K562 (cell line): Measurements from ENCODE around the gene SHANK2. TPM values are rescaled to one million over a fixed set of nuclear protein-coding genes. Genes with fewer than 3 reads are reported as not detected.

Experiments used
- ATAC-seq: fragments of 200-7000 bp; cut with Tn5 transposase; 3 replicates; pipeline ENCODE4 v1.9.1; 2020; ENCODE audit warnings: moderate library complexity
- BruUV-seq: library from RNA; stranded (reverse); fragments of 400-500 nt; replicated peaks from 2 replicates; lab custom pipeline; 2021; lab: Mats Ljungman, UMichigan
- CTCF ChIA-PET: fragments of 300-600 bp; formaldehyde crosslinking; extraction: SDS; loops from one replicate; lab custom pipeline; 2021; ENCODE audit warnings: low intra/inter-chr PET ratio; lab: Yijun Ruan, JAX
- POLR2A ChIA-PET: fragments of 300-600, 350-650 bp; sonication (Branson Sonifier 250); formaldehyde crosslinking; extraction: SDS; loops from one replicate; lab custom pipeline; 2021; ENCODE audit warnings: antibody characterized with exemption, inconsistent platforms; lab: Yijun Ruan, JAX
- DNase-seq, 4 experiments: peaks; one replicate each; pipeline versions ENCODE4 v3.0.0 to v3.0.0-alpha.2; 2011 to 2018; ENCODE audit warnings: low spot score in 3 of 4, mixed read lengths in 3 of 4; ENCODE audit errors: extremely low read depth in 1 of 4
- FAIRE-seq: peaks from 2 replicates; lab custom pipeline; 2011; peaks lifted over from hg19 to GRCh38; lab: Jason Lieb, UNC
- H2AFZ ChIP-seq: 2 replicates; pipeline ENCODE4 v1.6.0; 2011; ENCODE audit warnings: low read depth, low read length, control low read depth, inconsistent platforms
- H3K27ac ChIP-seq: fragments of 200-600 bp; 3 replicates; pipeline ENCODE4 v1.8.0; 2011; ENCODE audit warnings: low read depth, mild to moderate bottlenecking, control low read depth, inconsistent platforms, low read length, moderate library complexity, mixed read lengths; ENCODE audit errors: extremely low read depth
- H3K27me3 ChIP-seq, 2 experiments: fragments of 300-600 bp in 1 of 2; 2 replicates in 1 of 2; 3 replicates in 1 of 2; pipeline versions ENCODE4 v1.6.0 to v1.8.0; 2011; ENCODE audit warnings: inconsistent platforms in 2 of 2, low read length in 2 of 2, mild to moderate bottlenecking in 1 of 2, mixed read lengths in 1 of 2, moderate library complexity in 1 of 2; ENCODE audit not compliant: control insufficient read depth in 2 of 2, insufficient read depth in 2 of 2
- H3K36me3 ChIP-seq: fragments of 300-600 bp; 3 replicates; pipeline ENCODE4 v1.8.0; 2011; ENCODE audit warnings: mild to moderate bottlenecking, low read length, inconsistent platforms; ENCODE audit not compliant: control insufficient read depth, insufficient read depth
- H3K4me1 ChIP-seq, 2 experiments: fragments of 200-600 bp in 1 of 2; replicated peaks in 1 of 2; 2 replicates in 1 of 2; 3 replicates in 1 of 2; pipeline versions ENCODE4 v1.5.1 to v1.8.0; 2011; ENCODE audit warnings: inconsistent platforms in 2 of 2, low read length in 2 of 2, mild to moderate bottlenecking in 1 of 2, mixed read lengths in 1 of 2, moderate library complexity in 1 of 2; ENCODE audit not compliant: control insufficient read depth in 2 of 2, insufficient read depth in 2 of 2
- H3K4me2 ChIP-seq: 2 replicates; pipeline ENCODE4 v1.6.1; 2011; ENCODE audit warnings: low read length, control low read depth, inconsistent platforms, mixed read lengths; ENCODE audit not compliant: insufficient read depth
- H3K4me3 ChIP-seq: fragments of 200-600 bp; sonication (generic), shearing (Covaris generic); 2 replicates; pipeline ENCODE4 v1.5.1; 2016; ENCODE audit warnings: control low read depth, inconsistent platforms
- H3K79me2 ChIP-seq: fragments of 200-600 bp; 3 replicates; pipeline ENCODE4 v1.8.0; 2011; ENCODE audit warnings: low read length, inconsistent platforms; ENCODE audit not compliant: control insufficient read depth, insufficient read depth
- H3K9ac ChIP-seq, 2 experiments: 2 replicates each; pipeline versions ENCODE4 v1.6.0 to v1.6.1; 2011; ENCODE audit warnings: low read depth in 2 of 2, low read length in 2 of 2, control low read depth in 1 of 2, inconsistent platforms in 1 of 2, mild to moderate bottlenecking in 1 of 2, mixed read lengths in 1 of 2; ENCODE audit not compliant: insufficient read depth in 1 of 2
- H3K9me1 ChIP-seq: one replicate; pipeline ENCODE4 v1.6.0; 2011; ENCODE audit warnings: inconsistent platforms, mild to moderate bottlenecking, low read length, moderate library complexity; ENCODE audit not compliant: control insufficient read depth, insufficient read depth
- H3K9me3 ChIP-seq: replicated peaks from 2 replicates; pipeline ENCODE4 v1.5.1; 2011; ENCODE audit warnings: low read depth, low read length, inconsistent platforms; ENCODE audit not compliant: control insufficient read depth, insufficient read depth
- H4K20me1 ChIP-seq: replicated peaks from 2 replicates; pipeline ENCODE4 v1.6.1; 2011; ENCODE audit warnings: low read length, inconsistent platforms, mixed read lengths; ENCODE audit not compliant: control insufficient read depth, insufficient read depth
- DPF2 ChIP-seq: fragments of 450-650 bp; IDR thresholded peaks from 2 replicates; pipeline ENCODE4 v1.6.1; 2016
- MYC ChIP-seq, 2 experiments: fragments of 250-450 bp in 1 of 2; sonication (Bioruptor Pico) in 1 of 2; IDR thresholded peaks; 2 replicates each; pipeline versions ENCODE4 v1.5.1 to v1.6.1; 2012 to 2021; ENCODE audit warnings: low read depth in 2 of 2, borderline replicate concordance in 1 of 2, improper control_type of control experiment in 1 of 2, low read length in 1 of 2, mild to moderate bottlenecking in 1 of 2, moderate library complexity in 1 of 2
- RB1 ChIP-seq: fragments of 450-650 bp; IDR thresholded peaks from 2 replicates; pipeline ENCODE4 v1.6.1; 2017; ENCODE audit warnings: low read depth, mild to moderate bottlenecking
- SRSF3 ChIP-seq: fragments of 200-400 bp; formaldehyde crosslinking; IDR thresholded peaks from 2 replicates; pipeline ENCODE4 v1.6.1; 2016; ENCODE audit warnings: mild to moderate bottlenecking, low read length, moderate library complexity; ENCODE audit not compliant: insufficient read depth
- TCFL5 ChIP-seq: fragments of 250-450 bp; sonication (Bioruptor Pico); conservative IDR thresholded peaks from 2 replicates; pipeline ENCODE4 v1.6.1; 2021; ENCODE audit warnings: mild to moderate bottlenecking, moderate library complexity, matching md5 sums
- ZFP1 ChIP-seq: fragments of 450-650 bp; formaldehyde crosslinking; IDR thresholded peaks from 2 replicates; pipeline ENCODE4 v1.4.0; 2020; ENCODE audit warnings: mild to moderate bottlenecking, mixed read lengths
- ZKSCAN3 ChIP-seq: fragments of 250-450 bp; sonication (Bioruptor Pico); IDR thresholded peaks from 2 replicates; pipeline ENCODE4 v1.4.0; 2020
- ZNF586 ChIP-seq: fragments of 450-650 bp; formaldehyde crosslinking; conservative IDR thresholded peaks from 2 replicates; pipeline ENCODE4 v1.4.0; 2020; ENCODE audit warnings: mild to moderate bottlenecking, moderate library complexity
- ZSCAN32 ChIP-seq: fragments of 450-650 bp; formaldehyde crosslinking; IDR thresholded peaks from 2 replicates; pipeline ENCODE4 v1.4.0; 2020; ENCODE audit warnings: mild to moderate bottlenecking, moderate library complexity
- WGBS: fragments of 100-300 bp; shearing (Covaris generic); methylation state at CpG from one replicate; pipeline ENCODE4 v1.1.6; 2016; ENCODE audit warnings: low coverage, mixed read lengths; ENCODE audit not compliant: insufficient coverage; ENCODE audit errors: missing lambda C conversion rate; 5-methylcytosine and 5-hydroxymethylcytosine counted together
- in situ Hi-C: fragments of 300-500 bp; cut with MboI; formaldehyde crosslinking; loops from 4 replicates; pipeline ENCODE4 v1.15.0; 2018; ENCODE audit warnings: inconsistent platforms, mixed read lengths
- intact Hi-C: fragments of 100-400 bp; cut with micrococcal nuclease; formaldehyde crosslinking; loops from 2 replicates; pipeline ENCODE4 v1.14.2; 2022
- polyA plus RNA-seq, 8 experiments: library from polyadenylated mRNA; depleted of rRNA in 4 of 8; stranded (reverse) in 5 of 8; unstranded in 3 of 8; fragments of >200 nt; fragmentation: Nextera tagmentation in 2 of 8; fragmentation: Illumina TruSeq in 1 of 8; extraction: Ambion mirVana in 2 of 8; extraction: Trizol in 1 of 8; gene quantifications; 2 replicates each; pipeline versions ENCODE4 v1.2.1 to v1.2.3, GENCODE V29; 2011 to 2014; ENCODE audit warnings: inconsistent platforms in 1 of 8, missing spikeins in 1 of 8
- total RNA-seq, 7 experiments: library from RNA; depleted of rRNA in 6 of 7; stranded (reverse); fragments of >200 nt in 6 of 7; fragmentation: Illumina TruSeq in 2 of 7; extraction: Trizol in 2 of 7; gene quantifications; 2 replicates each; pipeline versions ENCODE4 v1.2.1 to v1.2.3, GENCODE V29; 2011 to 2021; ENCODE audit warnings: low replicate concordance in 1 of 7
- TF ChIP-seq, protein P1 (sequence below), 3 experiments: fragments of 200-800 bp in 1 of 3; fragments of 250-450 bp in 1 of 3; fragments of 450-650 bp in 1 of 3; sonication (Bioruptor Pico) in 1 of 3; sonication (Bioruptor generic) in 1 of 3; formaldehyde crosslinking in 1 of 3; IDR thresholded peaks; 2 replicates each; pipeline versions ENCODE4 v1.6.1 to v1.8.0; 2016 to 2022; ENCODE audit warnings: mild to moderate bottlenecking in 2 of 3, missing genetic modification characterization in 2 of 3, missing compliant biosample characterization in 1 of 3, moderate library complexity in 1 of 3

Gene SHANK2
- total and polyA plus RNA-seq, 9 of the 15 experiments (the other 6 are each of a cell fraction or from before 2014, with no cell fraction given) = 0.04 to 0.07 TPM; not detected in 7

GRCh38 chr11:71214553-71215424 lies 37.6 kb downstream of the SHANK2 start:
- FAIRE-seq = no peak
- no peak for TF ChIP-seq ZNF586 (CRISPR knock-in tag)
- no peak for TF ChIP-seq TCFL5 (CRISPR knock-in tag)
- no peak for TF ChIP-seq ZKSCAN3 (CRISPR knock-in tag)
- no peak for TF ChIP-seq ZSCAN32 (CRISPR knock-in tag)
- TF ChIP-seq RB1 = no peak
- no peak for TF ChIP-seq ZFP1
- no peak for TF ChIP-seq DPF2
- TF ChIP-seq, protein P1, sequence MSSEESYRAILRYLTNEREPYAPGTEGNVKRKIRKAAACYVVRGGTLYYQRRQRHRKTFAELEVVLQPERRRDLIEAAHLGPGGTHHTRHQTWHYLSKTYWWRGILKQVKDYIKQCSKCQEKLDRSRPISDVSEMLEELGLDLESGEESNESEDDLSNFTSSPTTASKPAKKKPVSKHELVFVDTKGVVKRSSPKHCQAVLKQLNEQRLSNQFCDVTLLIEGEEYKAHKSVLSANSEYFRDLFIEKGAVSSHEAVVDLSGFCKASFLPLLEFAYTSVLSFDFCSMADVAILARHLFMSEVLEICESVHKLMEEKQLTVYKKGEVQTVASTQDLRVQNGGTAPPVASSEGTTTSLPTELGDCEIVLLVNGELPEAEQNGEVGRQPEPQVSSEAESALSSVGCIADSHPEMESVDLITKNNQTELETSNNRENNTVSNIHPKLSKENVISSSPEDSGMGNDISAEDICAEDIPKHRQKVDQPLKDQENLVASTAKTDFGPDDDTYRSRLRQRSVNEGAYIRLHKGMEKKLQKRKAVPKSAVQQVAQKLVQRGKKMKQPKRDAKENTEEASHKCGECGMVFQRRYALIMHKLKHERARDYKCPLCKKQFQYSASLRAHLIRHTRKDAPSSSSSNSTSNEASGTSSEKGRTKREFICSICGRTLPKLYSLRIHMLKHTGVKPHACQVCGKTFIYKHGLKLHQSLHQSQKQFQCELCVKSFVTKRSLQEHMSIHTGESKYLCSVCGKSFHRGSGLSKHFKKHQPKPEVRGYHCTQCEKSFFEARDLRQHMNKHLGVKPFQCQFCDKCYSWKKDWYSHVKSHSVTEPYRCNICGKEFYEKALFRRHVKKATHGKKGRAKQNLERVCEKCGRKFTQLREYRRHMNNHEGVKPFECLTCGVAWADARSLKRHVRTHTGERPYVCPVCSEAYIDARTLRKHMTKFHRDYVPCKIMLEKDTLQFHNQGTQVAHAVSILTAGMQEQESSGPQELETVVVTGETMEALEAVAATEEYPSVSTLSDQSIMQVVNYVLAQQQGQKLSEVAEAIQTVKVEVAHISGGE (CRISPR knock-in tag; IDR thresholded peaks at IDR 0.05) = no peak
- TF ChIP-seq SRSF3 = no peak
- no peak for TF ChIP-seq MYC (IDR thresholded peaks at IDR 0.05; ENCODE audit: low read depth, low read length)
- no peak for TF ChIP-seq MYC (CRISPR knock-in tag; IDR thresholded peaks at IDR 0.05; ENCODE audit: borderline replicate concordance, low read depth)

More at GRCh38 chr11:71214553-71215424, 37.6 kb downstream of the SHANK2 start:
- ATAC-seq (no peak), DNase-seq (no peak)
- H3K4me2 ChIP-seq = no peak overlapping the region
- H3K4me1 ChIP-seq = no peaks in the 10 kb centered on the region
- H3K9ac ChIP-seq = no peak overlapping the region
- H2AFZ ChIP-seq = no peak overlapping the region
- H3K79me2 ChIP-seq = no peaks in the 10 kb centered on the region
- H3K4me3 ChIP-seq = no peak overlapping the region
- no peaks in the 10 kb centered on the region for H3K9me3 ChIP-seq
- intact Hi-C loops (no loop called here), in situ Hi-C loops (no loop called here)
- ChIA-PET CTCF (interaction anchor here (0.6 kb wide), 1 partner anchor 437 kb away, joined by 3 read pairs; no protein-coding TSS in a partner anchor), POLR2A (no interaction called here)
- WGBS = 0% methylated on average over 20 of the region's 23 CpGs
- BruUV-seq = no TSS peak
- H3K27me3 ChIP-seq = peaks cover 0 to 22% of the 10 kb centered on the region in 2 experiments; a peak in 3 of 5 replicates
- peaks cover 6% of the 10 kb centered on the region; the same call in 1 of the 2 replicates for H4K20me1 ChIP-seq
- H3K9me1 ChIP-seq = no peaks in the 10 kb centered on the region
- H3K27ac ChIP-seq = no peak overlapping the region
- no peaks in the 10 kb centered on the region for H3K36me3 ChIP-seq
